K562 (cell line): ENCODE data around the gene RHOXF2B.

Experiments used
- CHD2 ChIP-seq: IDR thresholded peaks from 2 replicates; pipeline ENCODE4 v1.6.1; 2011; ENCODE audit warnings: low read depth, low read length
- CREM ChIP-seq: IDR thresholded peaks from 2 replicates; pipeline ENCODE4 v1.6.1; 2014; ENCODE audit warnings: antibody characterized with exemption, low read depth
- CTCF ChIP-seq, 3 experiments: IDR thresholded peaks in 2 of 3; conservative IDR thresholded peaks in 1 of 3; 2 replicates each; pipeline ENCODE4 v1.5.1; 2011 to 2012; ENCODE audit warnings: low read length in 3 of 3, mild to moderate bottlenecking in 3 of 3, control low read depth in 2 of 3, improper control_type of control experiment in 1 of 3, inconsistent platforms in 1 of 3, low read depth in 1 of 3, mixed read lengths in 1 of 3, moderate library complexity in 1 of 3; ENCODE audit not compliant: insufficient read depth in 2 of 3
- E2F4 ChIP-seq: sonication (generic); formaldehyde crosslinking; IDR thresholded peaks from 2 replicates; pipeline ENCODE4 v1.8.0; 2022; ENCODE audit warnings: mild to moderate bottlenecking, low read depth, missing genetic modification reagents
- ELF1 ChIP-seq: fragments of 200-800 bp; sonication (Bioruptor generic); IDR thresholded peaks from 2 replicates; pipeline ENCODE4 v1.6.1; 2016; ENCODE audit warnings: missing genetic modification characterization, missing compliant biosample characterization
- HCFC1 ChIP-seq: IDR thresholded peaks from 2 replicates; pipeline ENCODE4 v1.6.1; 2012; ENCODE audit warnings: low read depth, low read length, improper control_type of control experiment
- KDM2B ChIP-seq: fragments of 250-450 bp; sonication (Bioruptor Pico); IDR thresholded peaks from 2 replicates; pipeline ENCODE4 v1.8.0; 2021; ENCODE audit warnings: mild to moderate bottlenecking, moderate library complexity
- PATZ1 ChIP-seq: fragments of 250-450 bp; sonication (Bioruptor Pico); IDR thresholded peaks from 2 replicates; pipeline ENCODE4 v1.5.0; 2020; ENCODE audit warnings: mild to moderate bottlenecking, borderline replicate concordance
- PPARD ChIP-seq: fragments of 250-450 bp; sonication (Bioruptor Pico); IDR thresholded peaks from 2 replicates; pipeline ENCODE4 v1.8.0; 2022; ENCODE audit warnings: inconsistent platforms, mild to moderate bottlenecking, moderate library complexity
- PRPF4 ChIP-seq: fragments of 200-400 bp; formaldehyde crosslinking; IDR thresholded peaks from one replicate; pipeline ENCODE4 v1.6.1; 2017; ENCODE audit warnings: low read length, low read depth, mild to moderate bottlenecking; ENCODE audit not compliant: insufficient read depth, poor library complexity, severe bottlenecking

- TF ChIP-seq KDM2B (CRISPR knock-in tag) (no peak), CTCF (IDR thresholded peaks at IDR 0.05 in 2 of 3, conservative IDR thresholded peaks at IDR 0.05 in 1 of 3; ENCODE audit: insufficient read depth in 2 of 3, low read depth in 1 of 3, low read length in 3 of 3) (no peak), PPARD (CRISPR knock-in tag) (no peak), CHD2 (no peak), PATZ1 (CRISPR knock-in tag) (no peak), ELF1 (tag) (no peak), CREM (no peak), HCFC1 (no peak), E2F4 (CRISPR knock-in tag) (no peak), PRPF4 (no peak)
These were observed 10.0 kb upstream of the RHOXF2B start for GRCh38 chrX:120087289-120088017.
